Eye (tissue), 1 donor: Measurements from ENCODE around the gene SLCO2A1.

Experiments
- DNase-seq: peaks from one replicate; pipeline ENCODE4 v3.0.0-alpha.2; 2015

Gene SLCO2A1

GRCh38 chr3:133973249-133973980 lies 56.3 kb downstream of the SLCO2A1 start:
- DNase-seq, result no peak

GRCh38 chr3:133972156-133972555 lies 57.6 kb downstream of the SLCO2A1 start:
- DNase-seq, result no peak

DNA sequence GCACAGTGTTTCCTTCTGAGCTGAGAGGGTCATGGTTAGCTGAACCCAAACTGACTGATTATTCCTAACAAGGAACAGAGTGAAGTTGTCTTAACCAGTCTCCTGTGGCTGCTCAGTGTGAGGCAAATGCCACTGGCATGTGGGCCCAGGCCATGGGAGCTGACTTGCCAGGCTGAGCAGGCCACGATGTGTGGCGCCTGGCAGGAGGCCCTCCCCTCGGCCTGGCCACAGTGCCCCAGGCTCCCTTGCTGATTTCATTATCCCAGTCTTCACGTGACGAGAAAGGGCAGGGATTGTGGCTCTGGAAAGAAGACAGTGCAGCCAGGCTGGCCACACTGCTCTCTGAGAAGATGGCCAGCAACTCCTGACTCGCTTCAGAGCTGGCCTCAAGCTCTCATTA lies 58.8 kb downstream of the SLCO2A1 start:
- DNase-seq, result no peak

DNA sequence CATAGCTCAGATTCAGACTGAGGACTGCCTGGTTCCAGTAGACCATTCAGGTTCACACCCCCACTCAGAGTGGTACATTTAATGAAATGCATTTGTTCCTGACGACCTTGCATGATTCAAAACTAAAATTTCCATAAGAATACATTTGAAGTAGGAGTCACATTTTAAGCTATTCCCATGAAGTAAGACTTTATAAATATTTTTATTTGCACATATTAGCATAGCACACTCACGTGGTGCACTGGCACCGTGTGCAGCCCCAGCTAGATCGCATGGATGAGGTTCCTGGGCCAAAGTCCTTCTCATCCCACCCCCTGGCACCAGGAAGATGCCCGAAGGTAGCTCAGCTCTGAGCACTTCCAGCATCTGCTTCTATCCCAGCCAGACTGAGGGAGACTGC lies 59.4 kb downstream of the SLCO2A1 start:
- DNase-seq, result no peak

- no peak for DNase-seq
These were observed 61.5 kb downstream of the SLCO2A1 start for GRCh38 chr3:133967992-133968892.

GRCh38 chr3:133966954-133967353 lies 62.8 kb downstream of the SLCO2A1 start:
- DNase-seq, result peak; percentile 33

DNA sequence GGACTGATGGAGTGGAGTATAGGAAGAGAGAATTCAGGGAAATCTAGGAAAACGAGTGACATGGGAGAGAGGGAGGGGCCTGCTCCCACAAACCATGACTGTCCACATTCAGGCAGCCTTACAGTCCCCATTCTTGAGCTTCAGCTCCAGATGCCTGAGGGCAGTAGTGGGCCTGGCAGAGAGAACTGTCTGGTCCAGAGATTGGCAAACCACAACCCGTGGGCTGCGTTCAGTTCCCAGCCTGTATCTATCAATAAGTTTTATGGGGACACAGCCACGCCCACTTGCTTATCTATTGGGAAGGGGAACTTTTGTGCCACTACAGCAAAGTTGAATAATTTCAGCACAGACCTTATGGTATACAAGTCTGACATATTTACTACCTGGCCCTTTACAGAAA lies 63.8 kb downstream of the SLCO2A1 start:
- DNase-seq, result no peak

- no peak for DNase-seq
These were observed 64.6 kb downstream of the SLCO2A1 start for GRCh38 chr3:133965013-133965570.

DNA sequence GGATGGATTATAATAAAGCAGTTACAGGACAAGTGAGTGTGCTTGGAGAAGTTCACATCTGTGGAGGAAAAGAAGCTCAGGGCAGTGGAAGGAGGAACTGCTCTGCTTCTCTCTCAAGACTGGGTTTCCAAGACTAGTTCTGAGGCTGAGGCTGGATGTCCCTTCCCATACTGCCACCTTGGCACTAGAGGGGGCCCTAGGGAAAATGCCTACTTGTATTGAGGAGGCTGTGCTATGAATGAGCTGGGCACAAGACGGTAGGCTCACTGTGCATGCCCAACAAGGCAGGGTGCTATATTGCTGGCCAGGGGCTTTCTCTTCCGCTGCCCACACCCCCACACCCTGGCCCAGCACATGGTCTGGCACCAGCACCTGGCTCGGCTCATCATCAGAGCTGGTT lies 65.2 kb downstream of the SLCO2A1 start:
- DNase-seq, result no peak

GRCh38 chr3:133963657-133964396 lies 65.9 kb downstream of the SLCO2A1 start:
- no peak for DNase-seq

DNA sequence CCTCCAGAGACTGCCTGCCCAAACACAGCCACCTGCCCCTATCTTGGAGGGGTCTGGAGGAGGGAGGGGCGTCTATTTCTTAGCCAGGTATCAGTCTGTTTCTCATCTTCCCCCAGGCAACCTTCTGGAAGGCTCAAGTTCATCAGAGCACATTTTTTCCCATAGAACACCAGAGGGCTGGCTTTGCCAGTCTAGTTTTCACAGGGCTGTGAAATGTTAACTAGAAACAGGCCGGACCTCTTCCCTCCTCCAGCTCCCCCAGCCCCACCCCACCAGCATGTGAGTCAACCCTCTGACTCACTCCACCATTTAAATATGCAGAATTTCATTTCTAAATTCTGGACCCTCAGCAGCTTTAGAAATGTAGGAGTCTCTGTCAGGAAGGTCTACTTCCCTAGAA lies 66.9 kb downstream of the SLCO2A1 start:
- no peak for DNase-seq

DNA sequence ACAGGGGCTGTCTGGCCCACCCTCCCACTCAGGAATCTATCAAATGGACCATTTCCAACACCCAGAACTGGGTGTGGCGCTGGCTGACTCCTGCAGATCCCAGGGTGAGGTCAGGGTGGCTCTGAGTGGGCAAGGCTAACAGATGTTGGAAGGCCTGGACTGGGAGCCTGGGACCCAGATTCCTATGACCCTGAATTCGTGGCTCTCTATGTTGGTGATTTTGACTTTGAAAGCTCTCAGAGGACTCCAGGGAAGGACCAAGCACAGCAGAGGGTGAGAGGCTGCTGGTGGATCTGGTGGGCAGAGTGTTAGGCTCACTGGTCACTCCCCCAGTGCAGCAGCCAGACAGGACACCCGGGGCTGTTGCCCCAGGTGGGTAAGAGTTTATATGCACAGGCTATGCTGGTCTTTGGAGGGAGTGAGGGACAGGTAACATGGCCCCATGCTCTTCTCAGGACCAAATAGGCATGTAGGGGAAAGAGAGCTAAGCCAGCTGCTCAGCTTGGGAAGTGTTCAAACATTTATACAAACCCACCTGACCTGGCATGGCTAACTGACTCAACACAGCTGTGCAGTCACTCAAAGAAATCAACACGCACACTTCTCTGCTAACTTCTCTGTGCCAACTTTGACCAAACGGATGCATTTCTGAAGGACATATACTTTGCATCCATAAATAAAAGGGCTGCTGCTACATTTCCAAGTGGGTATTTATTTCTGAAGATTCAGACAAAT lies 71.5 kb downstream of the SLCO2A1 start:
- no peak for DNase-seq

GRCh38 chr3:133956982-133957381 lies 72.7 kb downstream of the SLCO2A1 start:
- no peak for DNase-seq

DNA sequence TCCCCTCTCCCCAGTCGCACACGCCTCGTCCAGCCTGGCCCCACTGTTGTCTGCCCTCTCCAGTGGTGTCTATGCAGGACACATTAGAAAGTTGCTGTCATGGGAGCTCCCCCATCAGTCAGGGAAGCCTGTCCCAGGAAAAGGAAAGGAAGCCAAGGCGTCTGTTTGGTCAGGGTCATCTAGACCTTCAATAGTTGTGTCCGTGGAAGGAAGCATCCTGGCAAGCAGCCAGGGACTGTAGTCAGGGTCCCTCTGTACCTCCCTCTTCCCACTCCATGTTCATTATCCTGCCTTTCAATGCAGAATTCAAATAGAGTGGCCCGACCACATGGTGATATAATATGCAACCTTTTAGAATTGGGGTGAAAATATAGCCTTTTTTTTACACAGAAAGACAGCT lies 73.4 kb downstream of the SLCO2A1 start:
- no peak for DNase-seq

DNA sequence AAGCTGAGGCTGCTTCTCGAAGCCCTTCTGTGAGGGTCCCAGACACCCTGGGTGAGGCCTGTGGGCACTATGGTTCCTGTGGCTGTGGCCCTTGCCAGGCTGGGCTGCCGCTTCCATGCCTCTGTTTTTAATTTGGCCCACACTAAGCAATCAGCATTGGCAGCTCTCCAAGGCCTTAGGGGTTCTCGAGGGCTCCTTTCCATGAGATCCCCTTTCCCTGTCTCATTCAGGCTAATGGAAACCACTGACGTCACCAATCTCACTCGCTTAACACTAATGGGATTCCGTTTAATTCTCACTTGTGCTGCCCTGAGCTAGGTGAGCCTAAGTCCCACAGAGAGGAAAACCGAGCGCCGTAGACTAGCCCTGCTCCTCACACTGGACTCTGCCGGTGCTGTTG lies 73.8 kb downstream of the SLCO2A1 start:
- DNase-seq, result peak; percentile 27

GRCh38 chr3:133954717-133955360 lies 74.9 kb downstream of the SLCO2A1 start:
- DNase-seq, result no peak

DNA sequence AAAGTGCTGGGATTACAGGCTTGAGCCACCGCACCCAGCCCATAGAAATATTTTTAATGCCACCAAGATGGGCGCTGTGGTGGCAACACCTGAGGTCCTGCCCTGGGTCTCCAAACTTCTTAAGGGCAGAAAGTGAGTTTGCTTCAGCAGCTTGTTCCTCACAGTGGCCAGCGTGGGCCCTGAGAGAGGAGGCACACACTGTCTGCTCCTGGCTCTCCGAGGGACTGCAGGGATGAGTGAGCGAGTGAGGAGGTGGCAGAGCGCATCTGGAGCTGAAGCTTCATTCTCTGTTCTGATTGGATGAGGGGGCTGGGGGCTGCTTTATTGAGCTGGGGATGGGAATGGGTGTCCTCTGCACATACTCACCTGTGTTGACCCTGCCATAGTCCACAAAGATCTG lies 76.4 kb downstream of the SLCO2A1 start:
- no peak for DNase-seq

GRCh38 chr3:133949438-133949837 lies 80.3 kb downstream of the SLCO2A1 start:
- peak; percentile 41 for DNase-seq

GRCh38 chr3:133948996-133949395 lies 80.7 kb downstream of the SLCO2A1 start:
- DNase-seq, result no peak

DNA sequence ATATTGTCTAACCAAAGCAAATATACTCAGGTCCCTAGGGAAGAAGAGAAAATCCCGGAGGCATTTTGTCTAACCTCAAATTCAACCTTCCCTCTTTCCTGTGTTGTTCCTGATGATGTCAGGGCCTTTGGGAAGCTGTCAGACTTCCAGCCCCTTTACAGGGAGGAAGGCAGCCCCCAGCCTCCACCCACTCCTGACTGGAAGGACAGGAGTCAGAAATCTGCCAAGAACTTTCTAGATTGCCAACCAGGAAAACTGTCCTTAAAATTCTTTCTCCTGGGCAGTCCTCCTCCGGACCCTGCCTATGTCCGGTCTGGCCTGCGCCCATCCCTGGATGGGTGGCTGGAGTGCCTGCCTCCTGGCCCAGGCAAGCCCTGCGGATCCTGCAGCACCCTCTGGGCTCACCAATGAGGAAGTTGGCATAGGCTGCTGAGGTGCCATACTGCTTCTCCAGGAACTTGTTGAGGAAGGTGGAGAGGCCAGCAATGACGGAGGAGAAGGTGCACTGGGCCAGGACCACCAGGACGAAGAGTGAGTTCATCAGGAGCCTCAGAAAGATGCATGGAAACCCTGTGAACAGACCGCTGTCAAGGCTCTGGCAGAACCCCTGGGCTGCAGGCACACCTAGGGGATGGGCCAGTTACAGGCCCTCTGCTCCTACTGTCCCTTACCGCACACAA lies 81.5 kb downstream of the SLCO2A1 start:
- no peak for DNase-seq

GRCh38 chr3:133945381-133946095 lies 84.2 kb downstream of the SLCO2A1 start:
- DNase-seq, result no peak
